HL-60 (cell line): ENCODE results near the gene TXLNA.

Source experiments
- POLR2AphosphoS5 ChIP-seq: IDR thresholded peaks from 2 replicates; pipeline ENCODE4 v1.6.1; 2012; ENCODE audit warnings: low read depth
- REST ChIP-seq: IDR thresholded peaks from 2 replicates; pipeline ENCODE4 v1.6.1; 2012; ENCODE audit warnings: low read depth; ENCODE audit not compliant: insufficient replicate concordance
- TF ChIP-seq, protein P1 (sequence below): IDR thresholded peaks from one replicate; pipeline ENCODE4 v1.5.1; 2011; ENCODE audit warnings: low read length, control low read depth, inconsistent platforms; ENCODE audit not compliant: insufficient read depth

DNA sequence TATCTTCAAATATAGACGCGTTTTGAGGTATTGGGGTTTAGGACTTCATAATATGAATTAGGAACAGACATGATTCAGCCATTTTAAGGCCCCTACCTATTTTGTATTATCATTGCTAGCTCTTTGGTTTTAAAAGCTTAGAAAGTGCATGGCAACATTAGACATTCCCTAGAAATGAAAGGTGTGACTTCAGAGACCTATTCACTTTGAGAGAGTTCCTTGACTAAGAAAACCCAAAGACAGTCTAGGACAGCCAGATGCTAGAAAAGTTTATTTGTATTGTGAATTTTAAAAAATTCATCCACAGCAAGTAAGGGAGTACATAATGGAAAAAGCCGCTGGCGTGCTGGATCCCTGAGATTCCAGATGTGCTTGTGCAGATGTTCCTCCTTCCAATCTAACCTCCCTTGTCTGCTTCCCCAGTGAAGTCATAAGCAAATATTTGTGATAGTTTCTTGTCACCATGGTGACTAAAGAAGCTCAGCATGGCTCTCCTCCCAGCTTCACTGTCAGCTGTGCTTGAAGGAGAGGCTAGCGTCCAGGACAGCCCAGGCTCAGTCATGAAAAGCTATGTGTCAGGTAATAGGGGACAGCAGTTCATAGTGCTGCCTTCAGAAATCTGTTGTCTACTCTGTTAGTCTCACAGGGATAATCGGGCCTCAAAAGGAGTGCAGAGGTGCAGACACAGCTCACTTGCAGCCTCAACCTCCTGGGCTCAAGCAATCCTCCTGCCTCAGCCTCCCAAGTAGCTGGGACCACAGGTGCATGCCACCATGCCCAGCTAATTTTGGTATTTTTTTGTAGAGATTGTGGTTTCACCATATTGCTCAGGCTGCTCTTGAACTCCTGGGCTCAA is 36.8 kb upstream of the TXLNA start:
- TF ChIP-seq POLR2AphosphoS5 = no peak
- TF ChIP-seq, protein P1, sequence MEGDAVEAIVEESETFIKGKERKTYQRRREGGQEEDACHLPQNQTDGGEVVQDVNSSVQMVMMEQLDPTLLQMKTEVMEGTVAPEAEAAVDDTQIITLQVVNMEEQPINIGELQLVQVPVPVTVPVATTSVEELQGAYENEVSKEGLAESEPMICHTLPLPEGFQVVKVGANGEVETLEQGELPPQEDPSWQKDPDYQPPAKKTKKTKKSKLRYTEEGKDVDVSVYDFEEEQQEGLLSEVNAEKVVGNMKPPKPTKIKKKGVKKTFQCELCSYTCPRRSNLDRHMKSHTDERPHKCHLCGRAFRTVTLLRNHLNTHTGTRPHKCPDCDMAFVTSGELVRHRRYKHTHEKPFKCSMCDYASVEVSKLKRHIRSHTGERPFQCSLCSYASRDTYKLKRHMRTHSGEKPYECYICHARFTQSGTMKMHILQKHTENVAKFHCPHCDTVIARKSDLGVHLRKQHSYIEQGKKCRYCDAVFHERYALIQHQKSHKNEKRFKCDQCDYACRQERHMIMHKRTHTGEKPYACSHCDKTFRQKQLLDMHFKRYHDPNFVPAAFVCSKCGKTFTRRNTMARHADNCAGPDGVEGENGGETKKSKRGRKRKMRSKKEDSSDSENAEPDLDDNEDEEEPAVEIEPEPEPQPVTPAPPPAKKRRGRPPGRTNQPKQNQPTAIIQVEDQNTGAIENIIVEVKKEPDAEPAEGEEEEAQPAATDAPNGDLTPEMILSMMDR = no peak
- no peak for TF ChIP-seq REST
